Measurements from ENCODE around the gene MOB2.
"Not testable (repeated sequence)": the region's sequence is repeated elsewhere in the genome, so short reads cannot be mapped to it uniquely, and the experiment has no call there.

The MOB2 gene

GRCh38 chr11:1517117-1518005 is 30.8 kb upstream of the MOB2 start:
- no peak for DNase-seq

GRCh38 chr11:1516273-1517067 is 29.9 kb upstream of the MOB2 start:
- DNase-seq: no peak

DNA sequence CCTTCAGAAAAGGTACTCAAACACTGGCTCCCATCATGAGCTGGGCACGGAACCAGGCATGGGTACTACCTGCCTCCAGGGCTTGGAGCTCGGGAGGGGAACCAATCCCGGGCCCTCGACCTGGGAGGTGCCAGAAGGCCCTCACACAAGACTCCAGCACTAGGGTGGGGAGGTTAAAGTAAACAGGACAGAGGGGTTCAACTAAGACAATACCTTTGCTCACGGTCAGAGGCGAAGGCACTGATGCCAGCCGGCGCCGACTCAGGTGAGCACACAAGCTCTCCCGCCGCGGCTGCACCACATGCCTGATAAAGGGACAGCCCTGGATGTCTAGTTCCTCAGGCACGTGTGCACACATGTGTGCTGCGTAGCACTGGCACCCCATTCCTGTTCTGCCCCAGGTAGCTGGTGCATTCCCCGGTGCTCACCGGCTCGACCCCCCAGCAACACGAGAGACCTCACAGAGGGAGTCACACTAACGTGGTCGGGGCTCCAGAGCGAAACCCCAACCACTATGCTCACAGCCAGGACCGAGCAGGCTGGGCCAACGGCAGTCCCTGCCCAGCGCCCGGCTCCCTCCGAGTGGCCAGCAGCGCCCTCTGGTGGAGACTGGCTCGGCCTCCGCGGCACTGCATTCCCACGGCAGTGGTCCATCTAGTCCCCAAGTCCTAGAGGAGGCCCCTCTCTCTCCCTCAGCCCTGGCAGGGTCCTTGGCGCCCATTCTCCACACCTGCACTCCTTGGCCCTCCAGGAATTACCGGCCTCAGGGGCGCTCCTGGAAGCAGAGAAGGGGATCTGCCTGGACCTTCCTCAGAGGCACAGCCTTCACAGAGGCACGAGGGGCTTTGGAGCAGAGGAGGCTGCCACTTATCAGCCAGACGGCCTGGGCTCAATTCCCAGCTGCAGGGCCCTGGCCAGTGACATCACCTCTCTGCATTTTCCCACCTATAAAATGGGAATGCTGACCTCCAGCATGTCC is 28.8 kb upstream of the MOB2 start:
- DNase-seq: peak; percentile 82 to 85

DNA sequence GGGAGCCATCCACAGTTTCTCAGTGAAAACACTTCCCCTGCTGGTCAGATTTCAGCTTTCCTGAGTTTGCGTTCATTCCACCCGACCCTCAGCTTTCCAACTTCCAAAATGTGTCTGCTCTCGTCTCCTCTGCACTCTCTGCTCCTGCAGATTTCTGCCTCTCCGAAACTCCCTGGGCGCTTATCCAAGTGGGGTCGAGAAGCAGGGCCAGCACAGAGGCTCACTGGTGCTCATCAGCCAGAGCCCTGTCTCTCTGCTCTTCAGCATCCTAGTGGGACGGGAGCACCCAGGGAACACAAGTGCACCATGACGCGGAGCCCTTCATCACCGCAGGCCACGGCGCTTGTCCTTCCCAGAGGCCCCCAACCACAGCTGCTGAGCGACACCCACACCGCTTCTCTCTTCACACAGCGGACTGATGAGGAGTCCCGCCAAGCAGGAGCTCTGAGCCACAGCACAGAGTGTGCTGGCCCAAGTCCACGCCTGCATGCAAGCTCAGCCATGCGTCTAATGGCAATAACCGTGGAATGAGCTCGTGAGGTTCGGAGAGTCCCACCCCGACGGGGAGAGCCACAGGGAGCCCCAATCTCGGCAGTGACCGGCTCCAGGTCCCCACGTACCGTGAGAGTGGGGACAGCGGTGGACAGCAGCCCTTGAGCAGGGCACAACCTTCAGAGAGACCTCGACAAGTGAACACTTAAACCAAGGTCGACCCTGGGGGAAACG is 27.9 kb upstream of the MOB2 start:
- DNase-seq: no peak

DNA sequence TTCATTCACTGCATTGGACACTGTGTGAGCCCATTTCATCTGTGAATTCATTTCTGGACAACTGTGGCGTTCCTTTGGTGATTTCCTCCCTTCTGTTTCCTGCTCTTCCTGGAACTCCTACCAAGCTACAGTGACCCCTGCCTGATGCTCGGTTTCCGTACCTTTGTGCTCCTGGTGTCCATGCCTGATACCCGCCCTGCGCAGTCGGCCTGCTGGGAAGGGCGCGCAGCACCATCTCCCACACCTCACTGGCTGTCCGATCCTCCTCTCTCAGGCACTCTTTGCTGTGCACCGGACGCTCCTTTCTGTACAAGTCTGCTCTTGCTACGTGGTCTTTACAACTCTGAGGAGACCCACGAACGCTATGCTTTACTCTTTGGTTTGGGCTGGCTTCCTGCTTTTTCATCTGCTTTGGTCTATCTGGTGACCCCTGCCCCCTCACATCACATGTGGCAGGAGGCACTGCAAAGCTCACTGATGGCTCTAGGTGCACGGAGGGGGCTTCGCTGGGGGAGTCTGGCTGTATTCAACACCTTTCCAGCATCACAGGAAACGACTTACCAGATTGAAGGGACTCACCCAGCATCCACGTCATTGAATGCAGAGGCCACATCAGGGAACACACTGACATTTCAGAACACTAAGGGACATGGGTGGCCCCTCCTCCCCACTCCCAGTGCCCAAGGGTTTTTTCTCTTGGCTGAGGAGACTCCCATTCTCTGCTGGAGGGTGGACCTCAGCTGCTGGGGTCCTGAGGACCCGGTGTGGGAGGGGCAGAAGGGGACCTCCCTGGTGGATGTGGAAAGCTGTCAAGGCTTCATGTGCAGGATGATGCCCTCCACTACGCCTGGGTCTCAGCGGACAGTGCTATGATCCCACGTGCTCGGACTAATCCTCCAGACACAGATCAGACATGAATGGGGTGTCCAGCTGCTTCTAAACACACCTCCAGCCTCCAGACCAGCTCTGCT is 27.0 kb upstream of the MOB2 start:
- no peak for DNase-seq

DNA sequence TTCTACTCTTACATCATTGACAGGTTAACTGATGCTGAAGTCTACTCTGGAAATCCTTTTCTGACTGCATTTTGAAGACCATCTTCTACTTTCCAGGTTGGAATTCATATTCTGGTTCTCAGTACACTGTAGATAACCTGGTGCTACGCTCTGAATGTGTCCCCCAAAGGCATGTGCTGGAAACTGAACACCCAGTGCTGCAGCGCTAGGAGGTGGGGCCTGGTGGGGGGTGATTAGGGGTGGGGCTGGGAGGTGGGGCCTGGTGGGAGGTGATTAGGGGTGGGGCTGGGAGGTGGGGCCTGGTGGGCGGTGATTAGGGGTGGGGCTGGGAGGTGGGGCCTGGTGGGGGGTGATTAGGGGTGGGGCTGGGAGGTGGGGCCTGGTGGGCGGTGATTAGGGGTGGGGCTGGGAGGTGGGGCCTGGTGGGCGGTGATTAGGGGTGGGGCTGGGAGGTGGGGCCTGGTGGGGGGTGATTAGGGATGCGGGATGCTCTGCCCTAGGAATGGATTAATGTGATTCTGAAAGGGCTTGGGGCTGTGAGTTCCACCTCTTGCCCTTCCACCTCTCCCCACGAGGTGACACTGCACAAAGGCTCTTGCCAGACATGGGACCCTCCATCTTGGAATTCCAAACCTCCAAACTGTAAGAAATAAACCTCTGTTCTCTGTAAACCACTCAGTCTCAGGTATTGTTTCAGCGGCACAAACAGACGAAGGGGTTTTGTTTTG is 26.1 kb upstream of the MOB2 start:
- not testable (repeated sequence) for DNase-seq

DNA sequence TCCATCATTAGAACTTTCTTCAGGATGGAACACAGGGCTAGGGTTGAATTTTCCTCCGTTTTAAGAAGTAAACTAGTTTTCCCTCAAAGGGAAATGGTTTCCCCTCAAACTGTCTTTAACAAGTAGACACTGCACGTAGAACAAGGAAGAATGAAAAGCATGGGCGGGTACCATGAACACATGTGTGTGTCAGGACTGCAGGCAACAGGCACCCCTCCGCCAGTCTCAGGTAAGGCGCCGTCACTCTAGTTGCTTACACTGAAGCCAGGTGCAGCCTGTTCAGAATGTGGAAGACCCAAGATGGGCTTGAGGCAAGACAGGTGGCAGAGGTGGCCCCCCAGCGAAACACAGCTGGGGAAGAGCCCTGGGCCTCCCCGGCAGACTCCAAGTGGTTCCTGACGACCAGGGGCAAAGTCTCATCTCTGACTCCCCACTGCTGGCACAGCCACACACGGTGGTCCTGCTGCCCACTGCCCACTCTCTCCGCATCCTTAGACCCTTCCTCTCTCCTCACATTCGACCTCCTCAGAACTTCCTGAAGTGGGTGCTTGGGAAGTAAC is 25.4 kb upstream of the MOB2 start:
- no peak for DNase-seq

DNA sequence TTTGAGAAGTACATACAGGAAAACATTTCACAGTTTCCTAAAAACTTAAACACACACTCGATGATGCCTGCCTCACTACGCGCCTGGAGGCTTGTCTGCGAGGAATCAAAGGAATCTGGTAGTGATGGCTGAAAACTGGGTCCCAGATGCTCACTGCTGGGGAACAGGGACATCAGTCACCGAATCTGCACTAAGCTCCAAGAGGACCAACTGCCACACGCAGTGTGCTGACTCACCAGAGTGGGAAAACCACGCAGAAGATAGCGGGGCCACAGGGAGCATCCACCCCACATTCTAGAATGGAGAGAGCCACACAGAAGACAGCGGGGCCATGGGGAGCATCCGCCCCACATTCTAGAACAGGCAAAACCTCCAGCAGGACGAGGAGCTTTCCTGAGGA is 24.3 kb upstream of the MOB2 start:
- DNase-seq: no peak

DNA sequence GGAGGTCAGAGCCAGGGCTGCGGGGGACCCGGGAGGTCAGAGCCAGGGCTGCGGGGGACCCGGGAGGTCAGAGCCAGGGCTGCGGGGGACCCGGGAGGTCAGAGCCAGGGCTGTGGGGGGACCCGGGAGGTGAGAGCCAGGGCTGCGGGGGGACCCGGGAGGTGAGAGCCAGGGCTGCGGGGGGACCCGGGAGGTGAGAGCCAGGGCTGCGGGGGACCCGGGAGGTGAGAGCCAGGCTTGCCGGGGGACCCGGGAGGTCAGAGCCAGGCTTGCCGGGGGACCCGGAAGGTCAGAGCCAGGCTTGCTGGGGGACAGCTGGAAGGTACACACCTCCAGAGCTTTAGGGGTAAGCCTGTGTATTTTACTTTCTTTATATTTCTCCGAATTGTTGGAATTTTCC is 23.8 kb upstream of the MOB2 start:
- DNase-seq: not testable (repeated sequence)

DNA sequence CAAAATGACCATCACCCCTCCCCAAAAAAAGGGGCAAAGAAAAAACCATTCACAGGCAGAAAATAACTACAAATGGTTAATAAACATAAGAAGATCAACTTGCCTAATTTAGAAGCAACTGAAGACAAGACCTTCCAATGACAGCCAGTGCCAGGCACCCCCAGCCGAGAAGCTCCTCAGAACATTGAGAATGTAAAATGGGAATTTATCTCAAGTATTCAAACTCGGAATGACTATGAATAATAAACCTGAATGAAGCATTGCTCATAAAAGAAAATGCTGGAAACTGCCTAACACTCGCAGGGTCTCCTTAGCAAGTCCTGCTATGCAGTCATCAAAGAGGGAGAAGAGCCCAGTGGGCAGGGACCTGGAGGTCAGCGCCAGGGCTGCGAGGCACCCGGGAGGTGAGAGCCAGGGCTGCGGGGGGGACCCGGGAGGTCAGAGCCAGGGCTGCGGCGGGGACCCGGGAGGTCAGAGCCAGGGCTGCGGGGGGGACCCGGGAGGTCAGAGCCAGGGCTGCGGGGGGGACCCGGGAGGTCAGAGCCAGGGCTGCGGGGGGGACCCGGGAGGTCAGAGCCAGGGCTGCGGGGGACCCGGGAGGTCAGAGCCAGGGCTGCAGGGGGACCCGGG is 23.2 kb upstream of the MOB2 start:
- DNase-seq: no peak

DNA sequence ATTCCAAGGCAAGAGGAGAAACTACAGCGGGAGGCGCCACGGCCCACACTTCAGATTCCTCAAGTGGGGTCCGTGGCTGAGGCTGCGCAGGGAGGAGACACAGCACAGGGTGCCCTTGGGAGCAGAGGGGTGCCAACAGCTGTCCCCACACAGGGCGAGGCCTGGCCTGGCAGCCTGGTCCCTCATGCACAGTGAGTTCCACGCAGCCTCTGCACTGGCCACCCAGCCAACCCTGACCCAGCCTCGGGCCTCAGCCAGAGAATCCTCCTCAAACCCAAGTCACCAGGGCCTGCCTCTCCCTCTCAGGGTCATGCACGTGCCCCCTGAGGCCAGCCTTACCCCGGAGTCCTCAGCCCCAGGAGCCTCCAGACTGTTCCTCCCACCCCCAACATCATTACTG is 22.4 kb upstream of the MOB2 start:
- DNase-seq: no peak

- no peak for DNase-seq
Measured at GRCh38 chr11:1508491-1508891, 21.9 kb upstream of the MOB2 start.

DNA sequence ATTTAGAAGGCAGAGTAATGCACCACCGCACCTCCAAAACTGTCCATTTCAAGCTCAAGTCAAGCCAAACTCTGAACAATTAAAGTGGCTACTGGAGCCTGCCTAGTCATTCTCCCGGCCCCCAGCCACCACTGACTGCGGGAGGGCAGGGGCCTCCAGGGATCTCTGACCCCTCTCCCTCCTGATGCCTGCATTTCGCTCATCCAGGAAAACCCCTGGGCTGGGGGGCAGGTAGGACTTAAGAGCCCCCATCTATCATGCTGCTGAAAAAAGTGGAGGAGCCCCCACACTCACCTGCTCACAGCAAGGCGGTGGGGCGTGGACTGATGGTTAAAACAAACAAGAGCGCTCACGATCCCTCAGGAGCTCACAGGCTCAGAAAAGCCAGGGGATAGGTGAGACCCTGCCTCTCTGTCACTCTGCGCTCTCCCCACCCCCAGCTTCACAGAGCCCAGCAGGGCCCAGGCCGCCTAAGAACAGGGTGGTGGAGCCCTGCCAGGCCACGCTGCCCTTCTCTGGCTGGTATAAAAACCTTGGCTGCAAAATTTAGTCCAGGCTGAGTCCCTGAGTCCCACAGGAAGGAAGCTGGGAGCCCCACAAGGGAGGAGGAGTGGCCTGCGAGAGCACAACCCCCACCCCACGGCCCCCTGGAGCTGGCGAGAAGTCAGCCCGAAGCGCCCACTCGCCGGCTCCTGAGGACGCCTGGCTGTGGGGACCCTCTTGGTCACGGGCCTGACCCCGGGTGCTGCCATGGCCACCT is 21.0 kb upstream of the MOB2 start:
- no peak for DNase-seq

- no peak for DNase-seq
Measured at GRCh38 chr11:1506981-1507380, 20.4 kb upstream of the MOB2 start.

DNA sequence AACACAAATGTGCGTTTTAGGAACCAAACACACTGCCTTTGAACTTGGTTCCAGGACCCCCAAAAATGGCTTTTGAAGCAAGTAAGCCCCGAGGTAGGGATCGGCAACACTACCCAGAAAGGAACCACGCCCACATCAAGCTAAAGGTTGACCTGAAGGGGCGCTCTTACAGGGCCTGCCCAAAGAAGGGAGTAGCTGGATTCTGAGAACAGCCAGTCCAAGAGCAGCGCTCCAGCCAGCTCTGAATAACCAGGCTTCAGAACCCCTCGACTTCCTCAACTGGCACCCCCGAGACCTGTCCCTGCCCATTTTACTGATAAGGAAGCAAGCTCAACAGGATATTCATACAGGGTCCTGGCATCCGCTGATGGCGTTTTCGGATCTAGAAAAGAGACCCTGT is 18.9 kb upstream of the MOB2 start:
- DNase-seq: no peak

- no peak for DNase-seq
Measured at GRCh38 chr11:1504581-1505290, 18.2 kb upstream of the MOB2 start.

DNA sequence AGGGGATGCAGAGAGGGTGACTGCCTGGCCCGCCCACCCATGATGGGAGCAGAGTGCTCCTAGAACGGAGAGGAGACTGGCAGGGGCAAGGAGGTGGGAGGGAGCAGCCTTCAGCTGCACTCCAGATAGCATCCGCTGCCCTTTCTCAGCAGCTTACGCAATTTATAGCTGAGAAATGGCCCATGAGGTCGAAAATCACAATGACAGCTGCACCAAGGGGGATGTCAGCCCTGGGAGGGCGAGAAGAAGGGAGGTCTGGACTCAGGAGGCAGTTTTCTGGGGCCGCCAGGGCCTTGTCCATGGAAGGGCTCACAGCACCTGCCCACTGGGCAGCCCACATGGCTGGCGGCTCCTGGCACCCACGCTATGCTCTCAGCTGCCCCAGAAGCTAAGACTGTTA is 17.6 kb upstream of the MOB2 start:
- DNase-seq: no peak

DNA sequence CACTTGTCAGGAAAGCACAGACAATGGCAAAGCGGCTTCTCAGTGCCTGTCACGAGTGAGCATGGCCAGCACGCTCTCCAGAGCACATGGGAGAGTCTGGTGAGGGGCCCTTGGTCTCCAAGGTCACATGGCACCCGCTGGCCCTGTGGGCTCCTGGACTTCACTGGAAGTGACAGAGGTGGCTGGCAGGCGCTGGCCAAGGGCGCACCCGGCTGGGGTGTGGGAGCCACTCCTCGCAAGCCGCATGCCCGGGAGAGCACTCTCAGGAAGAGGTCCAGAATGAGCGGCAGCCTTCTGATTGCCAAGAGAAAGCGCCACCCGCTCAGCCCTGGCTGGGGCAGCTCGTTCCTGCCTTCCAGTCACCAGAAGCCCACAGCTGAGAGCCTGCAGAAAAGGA is 17.1 kb upstream of the MOB2 start:
- no peak for DNase-seq

All from stimulated activated CD4-positive, alpha-beta T cell treated with anti-CD3 and anti-CD28 coated beads, Interleukin-2, amount 100 ng/mL, for 48 hours (primary cell).